GM21515 (cell line): ENCODE data around the gene ZFP3.
"Not testable (repeated sequence)": the region's sequence is repeated elsewhere in the genome, so short reads cannot be mapped to it uniquely, and the experiment has no call there.

Experiments used
- ATAC-seq: cut with Tn5 transposase; IDR thresholded peaks from one replicate; pipeline ENCODE4 v1.9.1; 2021; ENCODE audit not compliant: unreplicated experiment

ZFP3 gene

DNA sequence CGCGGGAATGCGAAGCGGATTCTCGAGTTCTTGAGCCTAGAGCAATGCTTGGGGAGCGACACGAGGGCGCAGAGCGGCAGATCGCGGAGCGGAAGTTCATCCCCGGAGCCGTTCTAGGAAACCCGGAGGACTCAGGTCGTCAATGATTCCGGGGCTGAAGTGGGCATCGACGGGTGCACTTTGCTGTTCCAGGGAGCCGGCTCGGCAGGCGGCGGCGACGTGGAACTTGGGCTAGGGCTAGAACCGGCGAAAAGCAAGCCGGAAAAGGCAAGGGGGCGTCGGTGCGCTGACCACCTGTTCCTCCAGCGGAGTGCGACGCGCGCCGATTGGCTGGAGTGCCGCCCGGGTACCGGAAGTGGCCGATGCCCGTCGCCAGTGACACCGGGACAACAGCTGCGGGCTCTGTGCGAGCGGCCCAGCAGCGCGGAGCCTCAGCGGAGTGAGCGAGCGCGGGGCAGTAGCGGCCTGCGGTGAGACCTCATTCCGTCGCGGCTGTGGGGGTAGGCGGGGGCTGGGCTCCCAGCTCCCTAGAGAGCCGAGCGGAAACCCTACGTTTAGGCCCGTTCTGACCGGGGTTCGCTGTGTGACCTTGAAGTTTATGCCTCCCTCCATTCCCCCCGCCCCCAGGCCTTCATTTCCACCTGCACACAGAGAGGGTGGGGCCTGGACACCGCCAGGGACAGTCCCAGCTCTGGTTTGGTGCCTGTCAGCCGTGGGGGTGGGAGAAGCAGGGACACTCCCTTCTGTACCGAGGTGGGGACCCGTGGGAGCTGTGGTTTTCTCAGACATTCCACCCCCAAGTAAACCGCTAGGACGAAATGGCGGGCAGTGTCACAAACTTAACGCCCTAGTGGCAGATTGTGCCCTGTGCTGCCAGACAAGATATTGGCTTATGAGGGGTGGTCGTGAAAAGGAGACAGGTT lies at the start of gene ZFP3:
ZFP3 (plus strand) TSS at position 362 of the 923 bp plus-strand sequence. CDS start 13,038 bp downstream, outside the sequence.
- peak; percentile 73 for ATAC-seq

DNA sequence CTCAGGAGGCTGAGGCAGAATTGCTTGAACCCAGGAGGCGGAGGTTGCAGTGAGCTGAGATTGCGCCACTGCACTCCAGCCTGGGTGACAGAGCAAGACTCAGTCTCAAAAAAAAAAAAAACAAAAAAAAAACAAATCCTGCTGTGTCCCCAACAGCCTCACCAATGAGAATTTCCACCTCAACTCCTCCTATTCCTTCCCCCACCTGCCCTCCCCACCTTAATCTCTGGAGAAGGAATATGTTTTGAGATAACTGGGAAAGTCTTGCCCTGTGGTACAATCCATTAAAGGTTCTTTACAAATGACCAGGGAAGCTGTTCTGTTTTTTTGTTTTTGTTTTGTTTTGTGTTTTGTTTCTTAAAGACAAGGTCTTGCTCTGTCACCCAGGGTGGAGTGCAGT lies 48.1 kb upstream of the ZFP3 start:
- ATAC-seq = not testable (repeated sequence)

DNA sequence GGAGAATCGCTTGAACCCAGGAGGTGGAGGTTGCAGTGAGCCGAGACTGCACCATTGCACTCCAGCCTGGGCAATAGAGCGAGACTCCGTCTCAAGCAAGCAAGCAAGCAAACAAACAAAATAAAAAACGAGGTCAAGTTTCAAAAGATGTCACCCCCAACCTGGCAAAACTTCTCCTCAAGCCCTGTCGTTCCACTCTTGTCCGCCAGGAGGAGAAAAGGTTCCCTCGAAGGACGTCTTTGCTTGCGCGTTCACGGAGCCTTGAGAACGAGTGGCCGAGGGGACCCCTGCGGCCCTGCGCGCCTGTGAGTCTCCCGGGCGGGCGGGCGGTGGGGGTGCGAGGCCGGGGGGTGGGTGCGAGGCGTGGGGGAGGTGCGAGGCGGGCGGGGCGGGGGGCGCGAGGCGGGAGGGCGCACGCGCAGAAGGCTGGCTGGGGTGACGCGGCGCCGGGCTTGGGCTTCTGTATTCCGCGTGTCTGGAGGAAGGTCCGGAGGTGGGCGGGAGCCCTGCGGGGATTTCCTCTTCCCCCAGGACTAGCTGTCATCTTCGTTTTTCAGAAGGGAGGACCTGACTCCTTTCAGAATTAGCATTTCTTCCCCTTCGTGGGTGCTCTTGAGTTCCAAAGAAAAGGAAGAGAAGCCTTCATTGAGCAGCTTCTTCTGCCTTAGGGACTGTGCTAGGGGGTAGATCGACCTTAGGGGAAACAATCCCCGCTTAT lies 46.7 kb upstream of the ZFP3 start:
- no peak for ATAC-seq

DNA sequence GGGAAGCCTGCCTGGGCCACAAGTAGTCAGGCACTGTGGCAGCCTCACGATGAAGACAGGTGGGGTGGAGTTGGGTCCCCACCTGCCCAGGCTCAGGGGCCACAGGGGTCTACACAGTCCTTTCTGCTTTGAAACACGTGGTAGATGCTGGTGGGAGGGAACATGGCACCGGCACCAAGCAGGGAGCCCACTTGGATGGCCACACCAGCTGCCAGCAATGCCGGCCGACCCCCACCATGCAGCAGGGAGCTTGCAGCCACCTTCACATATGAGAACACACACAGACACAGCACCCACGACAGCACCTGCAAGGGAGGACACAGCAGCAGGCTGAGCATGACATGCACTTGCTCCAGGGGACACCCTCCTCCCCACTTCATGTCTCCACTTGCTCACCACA lies 45.4 kb upstream of the ZFP3 start:
- ATAC-seq = no peak

DNA sequence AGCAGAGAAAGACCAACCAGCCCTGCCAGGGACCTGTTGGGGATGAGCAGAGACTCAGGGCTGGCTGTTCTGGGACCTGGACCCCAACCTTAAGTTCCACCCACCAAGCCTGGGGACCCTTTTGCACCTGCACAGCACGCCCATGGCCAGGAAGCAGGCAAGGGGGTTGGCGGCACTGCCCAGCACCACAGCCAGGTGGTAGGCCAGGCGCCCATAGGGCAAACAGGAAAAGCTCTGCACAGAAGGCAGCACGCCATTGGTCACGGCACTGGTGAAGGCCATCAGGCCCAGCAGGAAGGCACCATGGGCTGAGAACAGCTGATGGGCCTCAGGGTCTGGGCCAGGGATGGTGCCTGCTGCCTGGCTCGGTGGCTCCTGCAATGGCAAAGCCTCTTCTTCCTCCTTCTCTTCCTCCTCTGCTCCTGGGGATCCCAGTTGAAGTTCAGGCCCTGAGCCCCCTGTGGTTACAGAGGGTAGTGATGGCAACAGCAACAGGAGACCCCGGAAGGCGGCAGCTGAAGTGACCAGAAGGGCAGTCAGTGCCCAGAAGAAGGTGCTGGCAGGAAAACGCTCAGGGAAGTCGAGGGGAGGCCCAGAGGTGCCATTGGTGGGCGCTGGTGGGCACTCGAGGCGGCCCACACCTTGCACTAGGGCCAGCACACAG lies 44.8 kb upstream of the ZFP3 start:
- ATAC-seq = no peak

DNA sequence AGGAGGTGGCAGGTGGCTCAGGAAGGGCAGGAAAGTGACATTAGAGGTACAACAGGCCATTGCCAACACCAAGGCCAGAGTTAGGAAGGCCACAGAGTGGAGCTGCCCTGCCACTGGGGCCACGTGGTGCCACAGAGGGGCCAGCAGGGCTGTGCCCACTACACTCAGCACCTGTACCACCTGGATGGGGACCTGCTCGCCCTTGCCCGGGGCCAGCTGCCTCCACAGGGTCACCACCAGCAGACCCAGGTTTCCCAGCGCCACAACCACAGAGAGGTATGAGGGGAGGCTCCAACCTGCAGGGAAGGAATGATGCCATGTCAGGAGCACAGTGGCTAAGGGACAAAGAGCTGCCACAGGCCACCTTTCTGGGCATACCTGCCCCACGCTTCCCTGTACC lies 44.2 kb upstream of the ZFP3 start:
- ATAC-seq = no peak

DNA sequence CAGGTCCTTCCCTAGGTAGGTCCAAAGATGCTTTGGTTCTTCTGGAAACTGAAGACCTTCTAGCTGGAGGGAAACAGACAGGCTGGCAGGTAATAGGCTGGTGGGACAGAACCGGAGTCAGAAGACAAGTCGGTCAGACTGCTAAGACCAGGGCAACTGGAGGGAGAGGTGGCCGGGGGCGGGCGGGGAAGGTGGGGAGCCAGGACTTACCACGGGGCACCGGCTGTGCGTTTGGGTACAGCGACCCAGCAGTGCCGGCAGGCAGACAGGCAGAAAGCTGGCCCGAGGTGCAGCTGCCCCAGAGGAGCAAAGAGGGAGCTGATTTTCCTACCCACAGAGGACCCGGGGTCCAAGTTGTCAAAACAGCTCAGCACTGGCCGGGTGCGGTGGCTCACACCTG lies 43.6 kb upstream of the ZFP3 start:
- no peak for ATAC-seq

DNA sequence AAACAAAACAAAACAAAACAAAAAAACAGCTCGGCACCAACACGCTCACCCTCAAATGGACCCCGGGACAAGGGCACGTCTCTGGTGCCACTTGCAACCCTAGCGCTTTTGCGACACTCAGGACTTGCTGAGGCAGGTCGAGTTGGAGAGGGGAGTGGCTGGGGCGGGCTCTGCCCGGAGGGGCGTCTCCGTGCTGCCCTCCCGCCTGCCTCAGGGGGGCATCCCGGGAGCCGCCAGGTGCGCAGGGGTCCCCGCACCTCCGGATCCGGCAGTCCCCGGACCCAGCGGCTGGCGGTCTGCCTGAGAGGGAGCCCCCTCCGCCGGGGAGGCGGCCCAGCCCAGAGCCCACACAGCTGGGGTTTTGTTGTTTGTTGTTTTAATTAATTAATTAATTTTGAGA lies 43.0 kb upstream of the ZFP3 start, which contains the start of gene SLC52A1:
SLC52A1 (minus strand) TSS at position 112 of the 400 bp plus-strand sequence. CDS start 820 bp downstream, outside the sequence.
- ATAC-seq = no peak

DNA sequence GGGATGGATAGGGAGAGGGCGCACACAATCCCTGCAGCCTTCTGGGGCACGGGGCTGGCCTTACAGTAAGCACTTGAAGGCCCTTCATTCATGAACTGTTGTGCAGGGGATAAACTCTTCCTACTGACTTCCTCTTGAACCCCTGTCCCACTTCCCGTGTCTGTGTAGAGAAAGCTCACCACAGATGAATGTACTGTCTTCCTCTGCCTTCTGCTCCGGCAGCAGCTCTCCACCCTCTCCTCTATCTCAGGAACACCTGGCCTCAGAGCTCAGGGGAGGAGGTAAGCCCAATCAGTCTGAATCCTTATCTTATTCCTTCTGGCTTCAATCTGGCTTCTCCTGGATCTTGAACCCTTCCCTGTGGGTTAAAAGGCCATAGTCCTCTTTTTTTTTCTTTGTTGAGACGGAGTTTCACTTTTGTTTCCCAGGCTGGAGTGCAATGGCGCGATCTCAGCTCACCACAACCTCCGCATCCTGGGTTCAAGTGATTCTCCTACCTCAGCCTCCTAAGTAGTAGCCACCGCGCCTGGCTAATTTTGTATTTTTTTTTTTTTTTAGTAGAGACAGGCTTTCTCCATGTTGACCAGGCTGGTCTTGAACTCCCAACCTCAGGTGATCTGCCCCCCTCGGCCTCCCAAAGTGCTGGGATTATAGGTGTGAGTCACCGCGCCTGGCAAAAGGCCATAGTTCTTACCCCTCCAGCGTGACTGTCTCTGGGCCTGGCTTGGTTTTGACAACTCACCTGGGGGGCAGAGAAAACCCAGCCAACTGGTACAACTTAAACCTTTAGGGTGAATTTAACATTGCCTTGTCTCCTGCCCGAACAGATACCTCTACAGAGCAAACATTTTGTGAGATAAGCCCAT lies 35.9 kb upstream of the ZFP3 start:
- no peak for ATAC-seq

DNA sequence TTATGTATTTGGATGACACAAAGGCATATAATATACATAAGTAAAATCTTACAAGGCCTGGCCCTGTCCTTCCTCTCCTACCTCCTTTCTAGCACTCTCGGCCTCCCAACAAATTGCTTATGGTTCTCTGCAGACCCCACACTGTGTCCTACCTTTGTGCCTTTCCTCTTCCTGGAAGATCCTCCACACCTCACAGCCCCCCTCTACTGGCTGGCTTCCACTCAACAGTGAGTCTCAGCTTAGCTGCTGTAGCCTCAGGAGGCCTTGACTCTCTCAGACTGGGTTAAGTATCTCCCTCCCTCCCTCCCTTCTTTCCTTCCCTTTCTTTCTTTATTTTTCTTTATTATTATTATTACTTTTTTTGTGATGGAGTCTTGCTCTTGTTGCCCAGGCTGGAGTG lies 34.7 kb upstream of the ZFP3 start:
- no peak for ATAC-seq

DNA sequence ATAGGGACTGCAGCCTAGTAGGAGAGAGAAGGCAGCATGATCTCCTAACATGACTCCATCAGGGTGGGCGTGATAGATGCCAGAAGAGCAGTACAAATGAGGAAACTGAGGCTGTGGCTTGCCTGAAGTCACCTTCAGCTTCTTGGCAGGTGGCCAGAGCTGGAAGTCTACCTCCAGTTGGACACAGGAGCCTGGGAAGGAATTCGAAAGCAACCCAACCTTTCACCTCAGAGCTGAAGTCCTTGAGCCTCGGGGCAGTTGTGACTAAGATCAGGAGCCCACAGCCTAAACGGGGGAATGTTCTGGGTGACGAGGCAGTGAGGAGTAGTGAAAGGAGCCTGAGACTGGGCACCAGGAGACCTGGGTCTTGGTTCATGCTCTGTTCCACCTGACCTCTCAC lies 33.6 kb upstream of the ZFP3 start:
- no peak for ATAC-seq

DNA sequence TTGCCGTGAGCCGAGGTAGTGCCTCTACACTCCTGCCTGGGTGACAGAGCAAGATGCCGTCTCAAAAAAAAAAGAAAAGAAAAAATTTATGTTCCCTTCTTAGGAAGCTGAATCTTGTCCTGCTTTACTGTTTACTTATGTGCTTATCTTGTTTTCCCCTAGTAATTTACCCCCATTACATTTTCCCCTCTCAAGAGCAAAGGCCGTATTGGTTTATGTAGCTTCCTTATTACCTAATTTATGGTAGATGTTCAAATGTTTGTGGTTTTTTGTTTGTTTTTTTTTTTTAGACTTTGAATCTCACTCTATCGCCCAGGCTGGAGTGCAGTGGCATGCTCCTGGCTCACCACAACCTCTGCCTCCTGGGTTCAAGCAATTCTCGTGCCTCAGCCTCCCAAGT lies 32.8 kb upstream of the ZFP3 start:
- no peak for ATAC-seq

DNA sequence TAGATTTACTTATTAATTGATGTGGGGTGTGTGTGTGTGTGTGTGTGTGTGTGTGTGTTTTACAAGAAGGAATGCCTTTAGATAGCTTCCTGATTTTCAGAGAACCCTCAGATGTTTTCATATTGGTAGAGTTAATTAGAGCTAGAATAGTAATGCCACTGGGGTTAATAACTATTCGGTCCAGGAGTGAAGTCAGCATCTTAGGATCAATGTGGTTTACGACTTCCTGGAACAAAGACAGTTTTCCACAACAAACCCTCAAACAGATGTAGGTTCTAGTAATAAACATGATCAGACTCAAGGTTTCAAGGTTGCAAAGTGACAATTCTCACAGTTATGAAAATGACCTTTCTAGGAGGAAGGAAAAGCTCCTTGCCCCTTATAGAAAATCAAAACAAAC lies 30.8 kb upstream of the ZFP3 start:
- no peak for ATAC-seq

DNA sequence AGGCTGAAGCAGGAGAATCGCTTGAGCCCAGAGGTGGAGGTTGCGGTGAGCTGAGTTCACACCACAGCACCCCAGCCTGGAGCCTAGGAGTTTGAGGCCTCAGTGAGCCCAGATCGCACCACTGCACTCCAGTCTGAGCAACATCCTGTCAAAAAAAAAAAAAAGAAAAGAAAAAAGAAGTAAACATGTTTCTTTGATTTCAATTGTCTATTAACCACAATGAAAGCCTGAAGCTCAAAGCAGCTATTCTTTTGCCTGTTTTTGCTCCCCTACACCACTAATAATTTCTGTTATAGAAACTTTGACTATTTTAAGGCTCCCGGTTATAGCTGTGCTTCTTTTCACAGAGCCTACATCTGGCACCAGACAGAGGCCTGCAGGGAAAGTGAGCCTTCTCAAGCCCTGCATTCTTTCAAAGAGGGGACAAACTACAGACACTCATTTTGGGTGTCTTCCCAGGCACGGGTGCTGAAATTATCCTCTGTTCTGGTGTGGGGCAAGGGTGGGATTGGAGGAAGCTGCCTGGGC lies 28.9 kb upstream of the ZFP3 start:
- no peak for ATAC-seq

DNA sequence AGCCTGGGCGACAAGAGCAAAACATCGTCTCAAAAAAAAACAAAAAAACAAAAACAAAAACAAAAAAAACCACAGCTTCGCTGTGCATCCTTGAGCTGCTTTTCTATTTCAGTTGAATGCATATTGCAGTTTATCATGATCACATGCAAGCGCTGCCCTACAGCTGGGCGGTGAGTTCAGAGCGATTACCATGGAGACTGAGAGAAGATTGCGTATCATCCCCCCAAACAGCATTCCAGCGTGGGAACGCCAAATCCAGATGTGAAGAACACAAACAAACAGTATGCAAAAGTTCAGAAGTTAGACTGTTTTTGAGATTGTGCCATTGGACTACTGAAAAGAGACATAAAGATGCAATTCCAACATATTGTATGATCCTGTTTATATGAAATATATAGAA lies 28.0 kb upstream of the ZFP3 start:
- no peak for ATAC-seq

DNA sequence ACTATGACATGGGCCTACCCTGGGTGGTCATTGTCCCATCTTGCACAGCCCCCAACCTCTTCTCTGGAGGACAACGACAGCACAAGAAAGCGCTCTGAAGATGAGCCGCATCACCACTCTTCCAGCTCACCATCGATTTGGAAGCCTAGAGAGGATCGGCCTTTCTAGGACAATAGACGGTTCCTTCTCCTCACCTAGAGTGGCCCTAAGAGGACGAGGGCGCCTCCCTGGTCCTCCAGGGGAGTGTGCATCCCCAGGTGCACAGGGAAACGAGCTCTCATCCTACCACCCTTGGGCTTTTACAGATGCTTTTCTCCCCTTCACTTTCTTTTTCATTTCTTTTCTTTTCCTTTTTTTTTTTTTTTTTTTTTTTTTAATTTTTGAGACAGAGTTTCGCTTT lies 22.7 kb upstream of the ZFP3 start:
- ATAC-seq = no peak

DNA sequence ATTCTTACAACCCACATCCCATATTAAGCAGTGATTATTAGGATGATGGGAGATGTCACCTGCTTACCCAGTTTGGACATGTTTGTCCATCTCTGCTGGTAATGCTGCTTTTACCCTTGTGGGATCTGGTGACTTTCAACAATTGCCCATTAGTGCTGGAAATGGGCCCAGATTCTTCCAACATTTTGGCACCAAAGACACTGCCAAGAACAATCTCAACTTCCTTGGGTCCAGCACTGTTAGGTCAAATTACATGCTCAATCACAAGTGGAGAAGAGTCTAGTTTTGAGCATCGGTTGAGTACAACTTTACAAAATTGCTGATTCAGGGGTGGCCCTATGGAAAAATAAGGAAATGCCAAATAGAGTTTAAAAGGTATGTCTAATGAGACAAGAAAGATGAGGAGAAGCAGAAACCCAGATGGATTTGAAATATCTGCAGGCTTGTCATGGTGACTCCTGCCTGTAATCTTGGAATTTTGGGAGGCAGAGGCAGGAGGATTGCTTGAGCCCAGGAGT lies 13.0 kb upstream of the ZFP3 start:
- ATAC-seq = no peak

DNA sequence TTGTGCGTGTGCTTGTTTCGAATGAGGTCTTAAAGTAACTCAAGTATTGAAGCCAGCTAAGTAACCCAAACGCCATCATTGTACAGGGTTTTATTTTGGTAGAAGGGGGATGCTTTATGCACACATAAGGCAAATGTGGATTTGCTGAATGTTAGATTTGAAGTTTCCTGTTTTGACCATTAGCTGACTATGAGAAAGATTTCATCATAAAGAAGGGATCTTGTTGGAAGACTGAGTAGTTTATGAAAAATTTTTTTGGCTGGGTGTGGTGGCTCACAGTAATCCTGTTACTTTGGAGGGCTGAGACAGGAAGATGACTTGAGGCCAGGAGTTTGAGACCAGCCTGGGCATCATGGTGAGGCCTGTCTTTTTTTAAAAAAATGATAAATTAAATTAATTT lies 10.0 kb upstream of the ZFP3 start:
- no peak for ATAC-seq

DNA sequence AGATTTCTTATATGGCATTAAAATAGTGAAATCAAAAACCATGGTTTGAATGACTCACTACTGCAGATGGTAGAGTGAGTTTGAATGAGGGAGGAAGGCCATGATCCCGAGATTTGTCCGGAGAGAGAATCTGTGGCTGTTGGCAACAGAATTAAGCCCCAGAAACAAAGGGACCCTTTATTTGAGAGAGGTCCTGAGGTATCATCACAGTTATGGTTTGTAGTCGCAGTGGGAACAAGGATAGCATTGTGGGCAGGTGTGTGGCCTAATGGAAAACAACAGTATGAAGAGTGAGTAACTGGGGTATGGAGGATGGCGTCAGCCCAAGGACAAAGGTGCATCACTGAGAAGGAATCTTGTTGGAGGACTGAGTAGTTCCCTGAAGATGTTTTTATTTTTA lies 8.5 kb upstream of the ZFP3 start:
- no peak for ATAC-seq

DNA sequence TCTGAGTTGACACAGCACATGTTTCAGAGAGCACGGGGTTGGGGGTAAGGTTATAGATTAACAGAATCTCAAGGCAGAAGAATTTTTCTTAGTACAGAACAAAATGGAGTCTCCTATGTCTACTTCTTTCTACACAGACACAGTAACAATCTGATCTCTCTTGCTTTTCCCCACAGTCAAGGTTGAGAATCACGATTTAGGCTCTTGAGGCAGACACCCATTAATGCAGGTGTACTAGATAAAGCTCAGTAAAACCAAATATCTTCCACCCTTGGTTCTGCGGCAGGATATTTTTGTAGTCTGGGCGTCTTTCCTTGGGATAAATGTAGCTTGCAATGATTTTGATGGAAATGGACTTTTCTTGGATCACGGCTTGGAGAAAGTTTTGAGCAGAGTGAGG lies 2.8 kb upstream of the ZFP3 start:
- ATAC-seq = not testable (repeated sequence)
